ENCODE results near the gene EMILIN2.
A peak's percentile ranks its signal among the peaks of the same experiment; 100 is the strongest.
"Not testable (repeated sequence)": the region's sequence is repeated elsewhere in the genome, so short reads cannot be mapped to it uniquely, and the experiment has no call there.

Gene EMILIN2

DNA sequence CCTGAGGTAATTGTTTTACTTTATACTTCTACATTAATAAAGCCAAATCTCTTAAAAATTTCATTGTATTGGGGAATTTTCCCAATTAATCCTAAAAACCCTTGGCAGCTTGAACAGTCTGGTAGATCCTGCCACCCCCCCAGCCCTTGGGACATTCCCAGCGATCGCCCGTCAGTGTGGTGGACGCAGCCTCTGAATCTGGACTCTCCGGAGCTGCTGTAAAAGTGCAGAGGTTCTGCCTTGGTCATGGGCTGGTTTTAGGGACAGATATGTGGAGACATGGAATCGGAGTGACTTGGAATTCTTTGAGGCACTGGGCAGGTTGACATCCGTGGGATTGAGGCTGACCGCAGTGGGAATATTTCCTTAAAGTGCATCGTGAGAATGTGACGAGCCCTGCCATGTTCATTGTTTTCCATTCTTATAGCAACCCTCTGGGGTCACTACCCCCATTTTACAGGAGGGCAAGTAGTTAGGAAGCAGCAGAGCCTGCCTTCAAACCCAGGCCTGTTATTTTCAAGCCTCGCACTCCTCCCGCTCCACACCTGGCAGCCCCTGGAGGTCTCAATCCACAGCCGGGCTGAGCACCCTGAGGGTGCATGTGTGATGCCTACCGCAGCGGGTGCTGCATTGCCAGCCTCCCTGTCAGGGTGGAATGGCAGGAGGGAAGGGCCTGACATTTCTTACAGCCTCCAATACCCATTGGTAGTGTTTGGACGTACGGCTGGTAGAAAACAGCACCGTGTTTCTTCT is 6.5 kb downstream of the EMILIN2 start:
- H3K4me3 ChIP-seq (ENCODE audit: low read length) = no peak overlapping the region
- TF ChIP-seq, protein P1, sequence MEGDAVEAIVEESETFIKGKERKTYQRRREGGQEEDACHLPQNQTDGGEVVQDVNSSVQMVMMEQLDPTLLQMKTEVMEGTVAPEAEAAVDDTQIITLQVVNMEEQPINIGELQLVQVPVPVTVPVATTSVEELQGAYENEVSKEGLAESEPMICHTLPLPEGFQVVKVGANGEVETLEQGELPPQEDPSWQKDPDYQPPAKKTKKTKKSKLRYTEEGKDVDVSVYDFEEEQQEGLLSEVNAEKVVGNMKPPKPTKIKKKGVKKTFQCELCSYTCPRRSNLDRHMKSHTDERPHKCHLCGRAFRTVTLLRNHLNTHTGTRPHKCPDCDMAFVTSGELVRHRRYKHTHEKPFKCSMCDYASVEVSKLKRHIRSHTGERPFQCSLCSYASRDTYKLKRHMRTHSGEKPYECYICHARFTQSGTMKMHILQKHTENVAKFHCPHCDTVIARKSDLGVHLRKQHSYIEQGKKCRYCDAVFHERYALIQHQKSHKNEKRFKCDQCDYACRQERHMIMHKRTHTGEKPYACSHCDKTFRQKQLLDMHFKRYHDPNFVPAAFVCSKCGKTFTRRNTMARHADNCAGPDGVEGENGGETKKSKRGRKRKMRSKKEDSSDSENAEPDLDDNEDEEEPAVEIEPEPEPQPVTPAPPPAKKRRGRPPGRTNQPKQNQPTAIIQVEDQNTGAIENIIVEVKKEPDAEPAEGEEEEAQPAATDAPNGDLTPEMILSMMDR (IDR thresholded peaks at IDR 0.05; ENCODE audit: insufficient read depth, low read depth, low read length, missing control alignments) = no peak
- no peak for DNase-seq (ENCODE audit: low read depth)

DNA sequence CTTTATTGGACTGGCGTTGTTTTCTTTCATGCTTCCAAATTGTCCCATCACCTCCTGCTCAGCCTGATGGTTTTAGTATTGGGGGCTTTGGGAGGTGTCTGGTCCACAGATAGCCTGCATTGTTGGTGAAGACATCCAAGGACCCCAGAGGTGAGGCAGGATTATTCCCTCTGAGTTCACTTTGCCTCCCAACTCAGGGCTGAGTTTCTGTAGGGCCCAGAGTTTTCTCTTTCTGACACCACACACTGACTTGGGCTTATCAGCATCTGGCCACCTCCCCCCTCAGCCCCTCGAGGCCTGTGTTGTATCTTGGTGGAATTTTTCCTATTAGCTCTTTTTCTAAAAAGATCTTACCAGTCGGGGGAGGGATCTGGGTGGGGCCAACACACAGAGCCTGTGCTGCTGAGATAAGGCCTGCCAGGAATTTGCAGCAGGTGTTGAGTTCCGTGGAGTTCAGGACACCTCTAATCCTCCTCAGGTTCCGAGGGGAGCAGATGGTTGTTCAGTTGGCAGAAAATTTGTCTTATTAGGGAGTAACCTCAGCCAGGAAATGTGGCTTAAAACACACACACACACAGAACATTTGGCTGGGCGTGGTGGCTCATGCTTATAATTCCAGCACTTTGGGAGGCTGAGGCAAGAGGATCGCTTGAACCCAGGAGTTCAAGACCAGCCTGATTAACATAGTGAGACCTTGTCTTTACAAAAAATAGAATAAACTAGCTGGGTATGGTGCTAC is 7.3 kb downstream of the EMILIN2 start:
- TF ChIP-seq, protein P1 (IDR thresholded peaks at IDR 0.05; ENCODE audit: insufficient read depth, low read depth, low read length, missing control alignments) = no peak
- H3K4me3 ChIP-seq (ENCODE audit: low read length) = no peak overlapping the region
- DNase-seq (ENCODE audit: low read depth) = no peak

DNA sequence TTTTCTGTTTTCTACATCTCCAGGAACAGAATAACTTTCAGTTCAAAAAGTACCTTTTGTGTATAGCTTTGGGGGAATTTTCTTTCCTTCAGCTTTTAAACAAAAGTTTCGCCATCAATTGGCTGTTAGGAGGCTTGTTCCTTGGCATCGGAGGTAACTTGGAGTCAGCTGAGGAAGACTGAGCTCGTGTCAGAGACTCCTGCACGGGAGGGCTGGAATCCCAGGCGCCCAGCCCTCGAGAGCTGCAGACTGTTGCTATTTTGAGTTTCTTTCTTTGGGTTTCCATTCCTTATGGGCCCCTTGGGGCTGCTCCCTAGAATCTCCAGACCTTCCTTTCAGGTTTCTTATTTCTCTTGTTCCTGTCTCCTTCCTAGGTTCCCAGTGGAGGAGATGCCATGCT is 8.1 kb downstream of the EMILIN2 start:
- TF ChIP-seq, protein P1 (IDR thresholded peaks at IDR 0.05; ENCODE audit: insufficient read depth, low read depth, low read length, missing control alignments) = no peak
- H3K4me3 ChIP-seq (ENCODE audit: low read length) = no peak overlapping the region
- DNase-seq (ENCODE audit: low read depth) = no peak

GRCh38 chr18:2855560-2856350 is 8.9 kb downstream of the EMILIN2 start:
- DNase-seq (ENCODE audit: low read depth) = peak; percentile 70
- H3K4me3 ChIP-seq (ENCODE audit: low read length) = no peak overlapping the region
- TF ChIP-seq, protein P1 (IDR thresholded peaks at IDR 0.05; ENCODE audit: insufficient read depth, low read depth, low read length, missing control alignments) = no peak

DNA sequence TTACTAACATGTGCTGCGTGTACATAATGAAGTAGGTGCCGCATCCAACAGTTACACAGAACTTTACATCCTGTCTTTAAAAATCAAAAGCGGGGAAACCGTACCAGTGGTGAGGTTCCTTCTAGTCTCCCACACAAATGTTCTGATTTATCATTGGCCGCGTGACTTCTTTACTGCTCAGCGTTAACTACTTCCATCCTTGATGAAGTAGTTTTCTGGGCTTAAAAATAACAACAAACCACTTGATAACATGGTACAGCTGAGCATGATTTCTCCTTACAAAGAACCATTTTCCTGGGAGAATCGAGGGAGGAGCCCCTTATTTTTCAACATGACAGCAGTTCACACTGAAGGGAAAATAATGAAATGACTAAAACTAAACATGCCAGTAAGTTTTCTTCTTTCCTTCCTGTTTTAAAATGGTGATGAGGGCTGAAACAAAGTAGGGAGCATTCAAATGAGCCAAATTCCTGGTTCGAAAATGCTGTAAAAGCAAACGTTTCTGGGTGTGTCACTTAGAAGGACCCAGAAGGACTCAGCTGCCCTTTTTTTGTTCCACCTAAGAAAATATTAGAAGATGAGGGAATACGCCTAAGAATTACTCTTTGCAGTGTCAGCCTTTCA is 9.9 kb downstream of the EMILIN2 start:
- DNase-seq (ENCODE audit: low read depth) = no peak
- H3K4me3 ChIP-seq (ENCODE audit: low read length) = no peak overlapping the region
- TF ChIP-seq, protein P1 (IDR thresholded peaks at IDR 0.05; ENCODE audit: insufficient read depth, low read depth, low read length, missing control alignments) = no peak

- peak; percentile 48 for DNase-seq (ENCODE audit: low read depth)
- TF ChIP-seq, protein P1 (IDR thresholded peaks at IDR 0.05; ENCODE audit: insufficient read depth, low read depth, low read length, missing control alignments) = no peak
- H3K4me3 ChIP-seq (ENCODE audit: low read length) = no peak overlapping the region
Measured at GRCh38 chr18:2857491-2858131, 10.8 kb downstream of the EMILIN2 start.

DNA sequence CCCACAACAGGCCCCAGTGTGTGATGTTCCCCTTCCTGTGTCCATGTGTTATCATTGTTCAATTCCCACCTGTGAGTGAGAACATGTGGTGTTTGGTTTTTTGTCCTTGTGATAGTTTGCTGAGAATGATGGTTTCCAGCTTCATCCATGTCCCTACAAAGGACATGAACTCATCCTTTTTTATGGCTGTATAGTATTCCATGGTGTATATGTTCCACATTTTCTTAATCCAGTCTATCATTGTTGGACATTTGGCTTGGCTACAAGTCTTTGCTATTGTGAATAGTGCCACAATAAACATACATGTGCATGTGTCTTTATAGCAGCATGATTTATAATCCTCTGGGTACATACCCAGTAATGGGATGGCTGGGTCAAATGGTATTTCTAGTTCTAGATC is 13.6 kb downstream of the EMILIN2 start:
- not testable (repeated sequence) for DNase-seq (ENCODE audit: low read depth); H3K4me3 ChIP-seq (ENCODE audit: low read length)

DNA sequence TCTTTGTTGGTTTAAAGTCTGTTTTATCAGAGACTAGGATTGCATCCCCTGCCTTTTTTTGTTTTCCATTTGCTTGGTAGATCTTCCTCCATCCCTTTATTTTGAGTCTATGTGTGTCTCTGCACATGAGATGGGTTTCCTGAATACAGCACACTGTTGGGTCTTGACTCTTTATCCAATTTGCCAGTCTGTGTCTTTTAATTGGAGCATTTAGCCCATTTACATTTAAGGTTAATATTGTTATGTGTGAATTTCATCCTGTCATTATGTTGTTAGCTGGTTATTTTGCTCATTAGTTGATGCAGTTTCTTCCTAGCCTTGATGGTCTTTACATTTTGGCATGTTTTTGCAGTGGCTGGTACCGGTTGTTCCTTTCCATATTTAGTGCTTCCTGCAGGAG is 17.2 kb downstream of the EMILIN2 start:
- DNase-seq (ENCODE audit: low read depth); H3K4me3 ChIP-seq (ENCODE audit: low read length): not testable (repeated sequence)

GRCh38 chr18:2866465-2866864 is 19.7 kb downstream of the EMILIN2 start:
- DNase-seq (ENCODE audit: low read depth) = not testable (repeated sequence)

More at GRCh38 chr18:2866465-2866864, 19.7 kb downstream of the EMILIN2 start:
- not testable (repeated sequence) for H3K4me3 ChIP-seq (ENCODE audit: low read length)

Measured in epithelial cell of esophagus (primary cell).